ENCODE results near the gene MPZL2.

GRCh38 chr11:118210323-118210722 is 53.8 kb downstream of the MPZL2 start:
- TF ChIP-seq, protein P1, sequence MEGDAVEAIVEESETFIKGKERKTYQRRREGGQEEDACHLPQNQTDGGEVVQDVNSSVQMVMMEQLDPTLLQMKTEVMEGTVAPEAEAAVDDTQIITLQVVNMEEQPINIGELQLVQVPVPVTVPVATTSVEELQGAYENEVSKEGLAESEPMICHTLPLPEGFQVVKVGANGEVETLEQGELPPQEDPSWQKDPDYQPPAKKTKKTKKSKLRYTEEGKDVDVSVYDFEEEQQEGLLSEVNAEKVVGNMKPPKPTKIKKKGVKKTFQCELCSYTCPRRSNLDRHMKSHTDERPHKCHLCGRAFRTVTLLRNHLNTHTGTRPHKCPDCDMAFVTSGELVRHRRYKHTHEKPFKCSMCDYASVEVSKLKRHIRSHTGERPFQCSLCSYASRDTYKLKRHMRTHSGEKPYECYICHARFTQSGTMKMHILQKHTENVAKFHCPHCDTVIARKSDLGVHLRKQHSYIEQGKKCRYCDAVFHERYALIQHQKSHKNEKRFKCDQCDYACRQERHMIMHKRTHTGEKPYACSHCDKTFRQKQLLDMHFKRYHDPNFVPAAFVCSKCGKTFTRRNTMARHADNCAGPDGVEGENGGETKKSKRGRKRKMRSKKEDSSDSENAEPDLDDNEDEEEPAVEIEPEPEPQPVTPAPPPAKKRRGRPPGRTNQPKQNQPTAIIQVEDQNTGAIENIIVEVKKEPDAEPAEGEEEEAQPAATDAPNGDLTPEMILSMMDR (IDR thresholded peaks at IDR 0.05) = no peak
- TF ChIP-seq POLR2A (IDR thresholded peaks at IDR 0.05) = no peak
